ENCODE data around the gene SERPINE1. TPM values are rescaled to one million over a fixed set of nuclear protein-coding genes. Genes with fewer than 3 reads are reported as not detected.
A peak's percentile ranks its signal among the peaks of the same experiment; 100 is the strongest.

SERPINE1 gene
- total and polyA plus RNA-seq, 2 of the 13 experiments (the other 11 are each of a cell fraction or from before 2014, with no cell fraction given): 21.2 to 1,576 TPM

- 34% methylated on average over 4 of the region's 4 CpGs for WGBS (ENCODE audit: low lambda C conversion rate)
- Histone ChIP-seq H3K4me2 (ENCODE audit: low read depth, low read length) (no peak overlapping the region), H3K27ac (ENCODE audit: extremely low read length, insufficient read depth, low read length) (no peak overlapping the region)
Observed at GRCh38 chr7:101140746-101141382, 14.0 kb downstream of the SERPINE1 start.

DNA sequence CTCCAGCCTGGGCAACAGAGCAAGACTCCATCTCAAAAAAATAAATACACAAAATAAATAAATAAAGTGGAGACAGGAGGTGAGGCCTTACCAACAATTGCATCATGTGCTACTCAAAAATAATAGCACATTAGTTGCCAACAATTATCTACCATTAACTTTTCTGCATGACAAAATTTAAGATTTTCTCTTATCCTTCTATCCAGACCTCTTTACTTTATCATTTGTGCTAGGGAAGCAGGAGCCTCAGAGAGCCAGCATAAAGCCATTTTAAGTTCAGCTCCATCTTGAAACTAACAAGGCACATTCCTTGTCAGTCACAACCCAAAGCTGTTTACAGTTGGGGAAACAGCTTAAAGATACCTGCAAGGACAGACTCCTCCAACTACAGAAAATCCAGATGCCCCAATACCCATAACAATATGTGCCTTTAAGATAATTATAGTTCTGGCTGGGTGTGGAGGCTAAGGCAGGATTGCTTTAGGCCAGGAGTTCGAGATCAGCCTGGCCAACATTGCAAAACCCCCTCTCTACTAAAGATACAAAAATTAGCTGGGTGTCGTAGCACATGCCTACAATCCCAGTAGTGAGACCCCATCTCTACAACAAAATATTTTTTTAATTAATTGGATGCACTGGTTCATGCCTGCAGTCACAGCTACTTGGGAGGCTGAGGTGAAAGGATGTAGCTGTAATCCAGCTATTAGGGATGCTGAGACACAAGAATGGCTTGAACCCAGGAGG, 25.2 kb downstream of the SERPINE1 start:
- FAIRE-seq (no peak), DNase-seq (ENCODE audit: low spot score) (no peak), ATAC-seq (no peak)
- TF ChIP-seq HES4 (CRISPR knock-in tag; IDR thresholded peaks at IDR 0.05; ENCODE audit: borderline replicate concordance): no peak
- peak; percentile 15; the same call in 1 of the 2 replicates for TF ChIP-seq CEBPB (IDR thresholded peaks at IDR 0.05; ENCODE audit: borderline replicate concordance, low read depth, low read length)
- H3K9ac ChIP-seq (ENCODE audit: insufficient read depth, low read depth, low read length): no peak overlapping the region
- peaks cover 8% of the 10 kb centered on the region for H3K79me2 ChIP-seq (ENCODE audit: insufficient read depth, low read length)
- H3K4me1 ChIP-seq (ENCODE audit: insufficient read depth, low read length): peaks cover 12% of the 10 kb centered on the region
- H2AFZ ChIP-seq (ENCODE audit: low read length): no peak overlapping the region
- no peaks in the 10 kb centered on the region for H4K20me1 ChIP-seq (ENCODE audit: insufficient read depth, low read length)
- H3K27ac ChIP-seq (ENCODE audit: extremely low read length, insufficient read depth, low read length): no peak overlapping the region
- intact Hi-C loops (cut with micrococcal nuclease; ENCODE audit: unreplicated experiment): no loop called here
- no peak overlapping the region for H3K4me3 ChIP-seq (replicated peaks in 1 of 3; ENCODE audit: insufficient read depth in 1 of 3, low read depth in 2 of 3, low read length in 3 of 3)
- no TSS peak for BruUV-seq (replicated peaks)
- in situ Hi-C loops (cut with HindIII; ENCODE audit: extremely low pct_ligation_motif_present, low pct_unique_long_range_greater_than_20kb): no loop called here
- peaks cover 0 to 6% of the 10 kb centered on the region in 2 experiments; a peak in 2 of 5 replicates for H3K27me3 ChIP-seq (ENCODE audit: control insufficient read depth in 1 of 2, insufficient read depth in 2 of 2, low read length in 2 of 2)
- peaks cover 0 to 3% of the 10 kb centered on the region in 2 experiments; a peak in 2 of 5 replicates for H3K36me3 ChIP-seq (replicated peaks in 1 of 2; ENCODE audit: control insufficient read depth in 1 of 2, insufficient read depth in 2 of 2, low read length in 2 of 2)
- no peaks in the 10 kb centered on the region for H3K9me3 ChIP-seq (ENCODE audit: low read length)
- WGBS (ENCODE audit: low lambda C conversion rate): 36% methylated on average over 2 of the region's 2 CpGs
- ChIA-PET CTCF (ENCODE audit: low intra/inter-chr PET ratio, low total read pairs) (no interaction called here), POLR2A (no interaction called here)
- H3K4me2 ChIP-seq (ENCODE audit: low read depth, low read length): no peak overlapping the region

More at GRCh38 chr7:101140746-101141382, 14.0 kb downstream of the SERPINE1 start:
- TF ChIP-seq SRSF4 (IDR thresholded peaks at IDR 0.05; ENCODE audit: low read depth, low read length, poor library complexity, severe bottlenecking) (no peak), BHLHE40 (IDR thresholded peaks at IDR 0.05; ENCODE audit: low read length) (peak; percentile 19; the same call in 1 of the 2 replicates), HCFC1 (IDR thresholded peaks at IDR 0.05; ENCODE audit: low read depth, low read length) (no peak)
- CTCF ChIA-PET (ENCODE audit: low intra/inter-chr PET ratio, low total read pairs): no interaction called here
- POLR2A ChIA-PET: interaction anchor here (0.6 to 1.7 kb wide), 4 partner anchors 14 to 108 kb away, joined by 3 to 9 read pairs (median 4); partner anchors contain the start of gene SERPINE1
- intact Hi-C loops (cut with micrococcal nuclease; ENCODE audit: unreplicated experiment) (no loop called here), in situ Hi-C loops (cut with HindIII; ENCODE audit: extremely low pct_ligation_motif_present, low pct_unique_long_range_greater_than_20kb) (loop anchor here (5.0 kb wide), 2 partner anchors 51 to 151 kb away; no protein-coding TSS in a partner anchor)
- Histone ChIP-seq H3K9me3 (ENCODE audit: low read length) (no peaks in the 10 kb centered on the region), H3K27me3 (ENCODE audit: control insufficient read depth in 1 of 2, insufficient read depth in 2 of 2, low read length in 2 of 2) (0 out of 5 replicates have a peak, but pooled peaks cover 0 to under 1% of the 10 kb centered on the region in 2 experiments), H3K4me1 (ENCODE audit: insufficient read depth, low read length) (peaks cover 23% of the 10 kb centered on the region), H3K4me3 (replicated peaks in 1 of 3; ENCODE audit: insufficient read depth in 1 of 3, low read depth in 2 of 3, low read length in 3 of 3) (no peak overlapping the region), H3K9ac (ENCODE audit: insufficient read depth, low read depth, low read length) (no peak overlapping the region), H2AFZ (ENCODE audit: low read length) (no peak overlapping the region), H3K36me3 (replicated peaks in 1 of 2; ENCODE audit: control insufficient read depth in 1 of 2, insufficient read depth in 2 of 2, low read length in 2 of 2) (peaks cover 3 to 13% of the 10 kb centered on the region in 2 experiments; a peak in 4 of 5 replicates), H4K20me1 (ENCODE audit: insufficient read depth, low read length) (peaks cover 15% of the 10 kb centered on the region; the same call in 1 of the 2 replicates), H3K79me2 (ENCODE audit: insufficient read depth, low read length) (no peaks in the 10 kb centered on the region)
- no peak for DNase-seq (ENCODE audit: low spot score)
- no peak for FAIRE-seq
- ATAC-seq: no peak
- no TSS peak for BruUV-seq (replicated peaks)

Measured in HepG2 (cell line).